ENCODE results near the gene RAB6B. TPM values are rescaled to one million over a fixed set of nuclear protein-coding genes. Genes with fewer than 3 reads are reported as not detected.

The RAB6B gene
- total RNA-seq, 4 donors from 2014 or later: 0.30 to 1.1 (median 0.65) TPM

- intact Hi-C loops (cut with DNase I; ENCODE audit: low total_unique reads): no loop called here
- peak in 1 of 2 donors; percentile 62 for DNase-seq (ENCODE audit: low spot score in 2 of 2)
- WGBS, 2 donors: 81 to 86% methylated on average over 10 to 11 of the region's 11 CpGs
- TF ChIP-seq POLR2A (IDR thresholded peaks at IDR 0.05): no peak
- TF ChIP-seq, protein P1, sequence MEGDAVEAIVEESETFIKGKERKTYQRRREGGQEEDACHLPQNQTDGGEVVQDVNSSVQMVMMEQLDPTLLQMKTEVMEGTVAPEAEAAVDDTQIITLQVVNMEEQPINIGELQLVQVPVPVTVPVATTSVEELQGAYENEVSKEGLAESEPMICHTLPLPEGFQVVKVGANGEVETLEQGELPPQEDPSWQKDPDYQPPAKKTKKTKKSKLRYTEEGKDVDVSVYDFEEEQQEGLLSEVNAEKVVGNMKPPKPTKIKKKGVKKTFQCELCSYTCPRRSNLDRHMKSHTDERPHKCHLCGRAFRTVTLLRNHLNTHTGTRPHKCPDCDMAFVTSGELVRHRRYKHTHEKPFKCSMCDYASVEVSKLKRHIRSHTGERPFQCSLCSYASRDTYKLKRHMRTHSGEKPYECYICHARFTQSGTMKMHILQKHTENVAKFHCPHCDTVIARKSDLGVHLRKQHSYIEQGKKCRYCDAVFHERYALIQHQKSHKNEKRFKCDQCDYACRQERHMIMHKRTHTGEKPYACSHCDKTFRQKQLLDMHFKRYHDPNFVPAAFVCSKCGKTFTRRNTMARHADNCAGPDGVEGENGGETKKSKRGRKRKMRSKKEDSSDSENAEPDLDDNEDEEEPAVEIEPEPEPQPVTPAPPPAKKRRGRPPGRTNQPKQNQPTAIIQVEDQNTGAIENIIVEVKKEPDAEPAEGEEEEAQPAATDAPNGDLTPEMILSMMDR (IDR thresholded peaks at IDR 0.05): no peak
- H3K4me3 ChIP-seq (ENCODE audit: low read depth, poor library complexity, severe bottlenecking): no peak overlapping the region
Measured at GRCh38 chr3:133863911-133864310, 31.8 kb downstream of the RAB6B start.

DNA sequence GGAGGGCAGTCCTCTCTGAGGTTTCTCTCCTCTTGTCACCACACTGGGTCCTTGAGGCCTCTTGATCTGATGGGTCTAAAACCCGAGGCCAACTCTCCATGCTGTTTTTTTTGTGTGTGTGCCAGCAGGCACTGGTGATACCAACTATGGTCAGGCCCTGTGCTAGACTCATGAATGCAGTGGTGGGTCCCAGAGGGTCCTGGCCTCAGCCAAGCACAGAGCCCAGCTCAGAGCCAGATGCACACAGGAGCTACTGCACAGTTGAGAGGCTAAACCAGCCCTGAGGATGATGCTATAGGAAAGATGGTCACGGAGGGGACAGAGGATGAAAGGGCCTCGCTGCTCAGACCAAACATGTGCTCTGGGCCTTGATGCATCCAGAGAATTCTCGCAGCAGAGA is 33.5 kb downstream of the RAB6B start:
- intact Hi-C loops (cut with DNase I; ENCODE audit: low total_unique reads): no loop called here
- 80 to 82% methylated on average over 4 of the region's 4 CpGs for WGBS, 2 donors
- H3K4me3 ChIP-seq (ENCODE audit: low read depth, poor library complexity, severe bottlenecking): no peak overlapping the region
- peak in 1 of 2 donors; percentile 58 for DNase-seq (ENCODE audit: low spot score in 2 of 2)
- TF ChIP-seq, protein P1 (IDR thresholded peaks at IDR 0.05): no peak
- no peak for TF ChIP-seq POLR2A (IDR thresholded peaks at IDR 0.05)

GRCh38 chr3:133860519-133860918 is 35.2 kb downstream of the RAB6B start:
- H3K4me3 ChIP-seq (ENCODE audit: low read depth, poor library complexity, severe bottlenecking): no peak overlapping the region
- no peak for TF ChIP-seq POLR2A (IDR thresholded peaks at IDR 0.05)
- TF ChIP-seq, protein P1 (IDR thresholded peaks at IDR 0.05): no peak
- DNase-seq (ENCODE audit: low spot score in 2 of 2): peak in 1 of 2 donors; percentile 74
- intact Hi-C loops (cut with DNase I; ENCODE audit: low total_unique reads): no loop called here
- WGBS, 2 donors: 87% methylated on average over 5 of the region's 5 CpGs

GRCh38 chr3:133859381-133860234 is 36.1 kb downstream of the RAB6B start:
- WGBS, 2 donors: 90 to 91% methylated on average over 12 of the region's 12 CpGs
- intact Hi-C loops (cut with DNase I; ENCODE audit: low total_unique reads): no loop called here
- TF ChIP-seq, protein P1 (IDR thresholded peaks at IDR 0.05): no peak
- no peak for TF ChIP-seq POLR2A (IDR thresholded peaks at IDR 0.05)
- peak in 1 of 2 donors; percentile 76 for DNase-seq (ENCODE audit: low spot score in 2 of 2)
- no peak overlapping the region for H3K4me3 ChIP-seq (ENCODE audit: low read depth, poor library complexity, severe bottlenecking)

GRCh38 chr3:133857767-133858166 is 37.9 kb downstream of the RAB6B start:
- 87 to 91% methylated on average over 8 of the region's 8 CpGs for WGBS, 2 donors
- peak in 1 of 2 donors; percentile 70 for DNase-seq (ENCODE audit: low spot score in 2 of 2)
- no peak for TF ChIP-seq POLR2A (IDR thresholded peaks at IDR 0.05)
- TF ChIP-seq, protein P1 (IDR thresholded peaks at IDR 0.05): no peak
- H3K4me3 ChIP-seq (ENCODE audit: low read depth, poor library complexity, severe bottlenecking): no peak overlapping the region
- intact Hi-C loops (cut with DNase I; ENCODE audit: low total_unique reads): no loop called here
